WI38 (cell line): ENCODE data around the gene TRERF1.
"Not testable (repeated sequence)": the region's sequence is repeated elsewhere in the genome, so short reads cannot be mapped to it uniquely, and the experiment has no call there.

Source experiments
- H3K4me3 ChIP-seq: 2 replicates; pipeline ENCODE4 v1.5.1; 2011; ENCODE audit warnings: low read depth, mild to moderate bottlenecking, control low read depth, low read length
- TF ChIP-seq, protein P1 (sequence below): IDR thresholded peaks from 2 replicates; pipeline ENCODE4 v1.5.1; 2012; ENCODE audit warnings: low read depth, mild to moderate bottlenecking, control low read depth, low read length

The TRERF1 gene

DNA sequence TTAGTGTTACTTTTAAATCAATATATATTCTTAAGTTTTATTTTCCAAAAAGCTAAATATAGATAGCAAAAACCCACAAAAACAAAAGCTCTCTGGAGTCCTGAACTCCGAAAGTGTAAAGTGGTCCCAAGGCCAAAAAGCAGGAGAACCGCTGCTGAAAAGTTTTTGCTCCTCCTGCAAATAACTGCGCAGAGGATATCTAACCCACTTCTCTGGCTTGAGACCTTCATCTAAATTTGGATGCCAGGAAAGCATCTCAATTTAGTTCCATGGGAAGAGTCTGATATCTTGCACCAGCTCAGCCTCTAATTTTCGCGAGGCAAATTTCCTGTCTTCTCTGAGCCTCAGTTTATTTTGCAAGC is 234.6 kb downstream of the TRERF1 start:
- TF ChIP-seq, protein P1, sequence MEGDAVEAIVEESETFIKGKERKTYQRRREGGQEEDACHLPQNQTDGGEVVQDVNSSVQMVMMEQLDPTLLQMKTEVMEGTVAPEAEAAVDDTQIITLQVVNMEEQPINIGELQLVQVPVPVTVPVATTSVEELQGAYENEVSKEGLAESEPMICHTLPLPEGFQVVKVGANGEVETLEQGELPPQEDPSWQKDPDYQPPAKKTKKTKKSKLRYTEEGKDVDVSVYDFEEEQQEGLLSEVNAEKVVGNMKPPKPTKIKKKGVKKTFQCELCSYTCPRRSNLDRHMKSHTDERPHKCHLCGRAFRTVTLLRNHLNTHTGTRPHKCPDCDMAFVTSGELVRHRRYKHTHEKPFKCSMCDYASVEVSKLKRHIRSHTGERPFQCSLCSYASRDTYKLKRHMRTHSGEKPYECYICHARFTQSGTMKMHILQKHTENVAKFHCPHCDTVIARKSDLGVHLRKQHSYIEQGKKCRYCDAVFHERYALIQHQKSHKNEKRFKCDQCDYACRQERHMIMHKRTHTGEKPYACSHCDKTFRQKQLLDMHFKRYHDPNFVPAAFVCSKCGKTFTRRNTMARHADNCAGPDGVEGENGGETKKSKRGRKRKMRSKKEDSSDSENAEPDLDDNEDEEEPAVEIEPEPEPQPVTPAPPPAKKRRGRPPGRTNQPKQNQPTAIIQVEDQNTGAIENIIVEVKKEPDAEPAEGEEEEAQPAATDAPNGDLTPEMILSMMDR = no peak
- H3K4me3 ChIP-seq = peak overlapping the region; percentile 87

DNA sequence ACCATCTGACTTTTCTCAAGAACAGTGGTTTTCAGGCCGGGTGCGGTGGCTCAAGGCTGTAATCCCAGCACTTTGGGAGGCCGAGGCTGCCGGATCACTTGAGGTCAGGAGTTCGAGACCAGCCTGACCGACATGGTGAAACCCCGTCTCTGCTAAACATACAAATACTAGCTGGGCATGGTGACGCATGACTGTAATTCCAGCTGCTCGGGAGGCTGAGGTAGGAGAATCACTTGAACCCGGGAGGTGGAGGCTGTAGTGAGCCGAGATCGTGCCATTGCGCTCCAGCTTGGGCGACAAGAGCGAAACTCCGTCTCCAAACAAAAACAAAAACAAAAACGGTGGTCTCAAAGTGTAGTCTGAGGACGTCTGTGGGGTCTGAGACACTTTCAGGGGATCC is 235.2 kb downstream of the TRERF1 start:
- peak overlapping the region; percentile 87 for H3K4me3 ChIP-seq

DNA sequence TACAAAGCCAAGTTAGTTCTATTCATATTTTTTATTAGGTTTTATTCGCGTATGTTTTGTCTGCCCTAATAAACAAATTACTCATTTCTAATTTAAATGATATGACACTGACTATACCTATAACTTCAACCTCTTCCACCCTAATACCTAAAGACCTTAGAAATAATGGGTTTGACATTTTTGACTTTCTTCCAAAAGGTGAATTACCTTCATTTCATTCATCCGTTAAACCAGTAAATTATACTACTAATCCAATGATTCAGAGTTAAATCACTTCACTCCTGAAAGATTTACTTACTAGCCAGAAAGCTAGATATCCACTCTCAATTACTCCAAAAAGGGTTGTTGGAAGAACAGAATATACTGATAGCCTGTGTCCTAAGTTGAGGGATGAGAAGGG is 239.3 kb downstream of the TRERF1 start:
- TF ChIP-seq, protein P1 = no peak
- H3K4me3 ChIP-seq = no peak overlapping the region

DNA sequence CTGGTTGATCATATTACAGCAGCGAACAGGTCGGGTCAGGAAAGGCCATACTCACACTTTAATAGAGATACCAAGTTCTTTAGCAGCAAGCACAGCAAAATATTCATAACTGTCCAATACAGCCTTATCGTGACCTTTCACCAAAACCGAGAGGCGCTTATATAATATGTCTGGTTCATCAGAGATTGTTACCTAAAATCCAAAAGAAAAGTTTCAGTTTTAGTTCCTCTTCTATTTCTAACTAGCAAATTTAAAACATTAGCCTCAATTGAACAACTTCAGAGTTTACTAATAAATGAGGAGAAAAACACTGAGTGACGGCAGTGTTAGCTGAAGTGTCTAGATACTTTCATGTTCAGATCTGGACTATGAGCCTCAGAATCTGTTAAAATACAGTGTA is 240.0 kb downstream of the TRERF1 start:
- H3K4me3 ChIP-seq = no peak overlapping the region
- TF ChIP-seq, protein P1 = no peak

DNA sequence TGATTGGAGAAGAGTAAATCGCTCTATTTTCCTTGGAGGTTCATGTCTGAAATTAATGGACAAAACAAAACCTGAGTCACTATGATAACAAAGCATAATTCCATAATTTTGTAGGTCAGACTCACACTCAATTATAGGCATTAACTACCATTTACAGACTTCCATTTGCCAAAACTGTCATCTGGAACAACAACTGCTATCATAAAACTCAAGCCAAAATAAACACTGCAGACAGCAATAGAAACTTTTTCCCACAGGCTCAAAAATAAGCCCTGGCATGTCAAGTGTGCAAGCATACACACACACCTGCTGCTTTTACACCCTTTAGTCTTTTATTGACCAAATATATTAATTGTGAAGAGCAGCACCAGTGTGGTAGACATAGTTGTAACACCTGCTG is 241.2 kb downstream of the TRERF1 start:
- no peak overlapping the region for H3K4me3 ChIP-seq
- TF ChIP-seq, protein P1 = no peak

DNA sequence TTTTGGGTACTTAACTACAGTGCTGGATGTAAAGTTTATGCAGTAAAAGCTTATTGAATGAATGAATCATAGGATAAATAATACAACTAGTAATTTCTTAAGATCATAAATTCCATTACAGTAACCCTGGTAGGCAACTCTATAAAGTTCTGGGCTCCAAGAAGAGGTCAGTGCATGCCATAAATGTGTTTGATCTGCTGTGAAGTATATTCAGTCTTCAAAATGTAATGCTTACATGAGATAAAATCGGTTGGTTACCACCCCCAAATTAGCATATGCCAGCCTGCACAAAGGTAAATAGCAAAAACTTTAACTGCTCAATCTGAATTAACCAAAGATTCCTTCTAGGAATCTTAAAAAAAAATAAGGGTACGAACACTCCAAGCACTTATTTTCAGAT is 244.2 kb downstream of the TRERF1 start:
- H3K4me3 ChIP-seq = not testable (repeated sequence)

DNA sequence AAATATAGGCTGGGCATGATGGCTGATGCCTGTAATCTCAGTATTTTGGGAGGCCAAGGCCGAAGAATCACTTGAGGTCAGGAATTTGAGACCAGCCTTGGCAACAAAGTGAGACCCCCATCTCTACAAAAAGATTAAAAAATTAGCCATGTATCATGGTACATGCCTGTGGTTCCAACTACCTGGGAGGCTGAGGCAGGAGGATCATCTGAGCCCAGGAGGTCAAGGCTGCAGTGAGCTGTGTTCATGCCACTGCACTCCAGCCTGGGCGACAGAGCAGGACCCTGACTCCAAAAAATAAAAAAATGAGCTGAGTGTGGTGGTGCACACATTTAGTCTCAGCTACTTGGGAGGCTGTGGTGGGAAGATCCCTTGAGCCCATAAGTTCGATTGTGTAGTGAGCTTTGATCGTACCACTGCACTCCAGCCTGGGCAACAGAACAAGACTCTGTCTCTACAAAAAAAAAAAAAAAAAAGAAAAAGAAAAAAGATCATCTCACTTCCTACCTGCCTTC is 246.9 kb downstream of the TRERF1 start:
- H3K4me3 ChIP-seq = no peak overlapping the region
- TF ChIP-seq, protein P1 = no peak

DNA sequence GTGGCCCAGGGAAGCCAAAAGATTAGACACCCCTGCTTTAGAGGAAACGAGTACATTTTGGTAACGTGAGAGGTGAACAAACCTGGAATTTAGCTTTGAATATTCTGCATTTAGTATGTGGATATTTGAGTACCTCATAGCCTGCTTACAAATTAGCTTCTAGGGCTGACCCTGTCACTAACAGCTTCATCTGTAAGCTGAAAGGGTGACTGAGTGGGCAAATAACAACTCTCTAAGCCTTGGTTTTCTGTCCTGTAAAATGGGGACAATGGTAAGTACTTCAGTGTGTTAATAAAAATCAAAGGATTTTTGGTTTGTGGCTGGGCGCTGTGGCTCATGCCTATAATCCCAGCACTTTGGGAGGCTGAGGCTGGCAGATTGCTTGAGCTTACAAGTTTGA is 248.5 kb downstream of the TRERF1 start:
- TF ChIP-seq, protein P1 = no peak

DNA sequence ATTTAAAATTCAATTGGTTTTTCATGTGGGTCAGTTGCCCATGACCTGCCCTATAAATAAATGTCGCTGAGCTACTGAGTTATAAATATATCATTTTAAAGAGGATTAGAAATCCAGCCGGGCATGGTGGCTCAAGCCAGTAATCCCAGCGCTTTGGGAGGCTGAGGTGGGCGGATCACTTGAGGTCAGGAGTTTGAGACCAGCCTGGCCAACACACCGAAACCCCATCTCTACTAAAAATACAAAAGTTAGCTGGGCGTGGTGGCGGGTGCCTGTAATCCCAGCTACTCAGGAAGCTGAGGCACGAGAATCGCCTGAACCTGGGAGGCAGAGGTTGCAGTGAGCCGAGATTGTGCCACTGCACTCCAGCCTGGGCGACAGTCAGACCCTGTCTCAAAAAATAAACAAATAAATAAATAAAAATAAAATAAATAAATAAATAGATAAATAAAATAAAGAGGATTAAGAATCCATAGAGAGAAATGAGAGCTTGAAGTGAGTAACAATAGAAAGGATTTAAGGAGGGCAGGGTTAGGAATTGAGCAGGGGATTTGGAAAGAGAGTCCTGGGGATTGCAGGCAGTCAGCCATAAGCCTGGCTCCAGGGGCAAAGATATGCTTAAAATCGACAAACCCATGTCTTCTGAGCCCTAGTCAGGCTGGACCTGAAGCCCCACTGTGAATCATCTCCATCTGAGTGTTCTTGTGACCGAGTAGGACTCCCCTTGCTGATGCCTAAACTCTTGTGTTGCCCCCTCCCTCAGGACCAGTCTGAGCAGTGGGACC is 249.4 kb downstream of the TRERF1 start:
- not testable (repeated sequence) for H3K4me3 ChIP-seq

More for the DNA sequence above, 248.5 kb downstream of the TRERF1 start:
- H3K4me3 ChIP-seq = no peak overlapping the region
